BJ (cell line): ENCODE measurements around the gene ZBTB18. TPM values are rescaled to one million over a fixed set of nuclear protein-coding genes. Genes with fewer than 3 reads are reported as not detected.
A peak's percentile ranks its signal among the peaks of the same experiment; 100 is the strongest.

ENCODE experiments used
- CTCF ChIA-PET: fragments of 350-600 bp; formaldehyde crosslinking; extraction: SDS; loops from one replicate; lab custom pipeline; 2021; ENCODE audit warnings: antibody characterized with exemption, inconsistent platforms; lab: Yijun Ruan, JAX
- POLR2A ChIA-PET: fragments of 300-600 bp; sonication (Branson Sonifier 250); formaldehyde crosslinking; extraction: SDS; loops from one replicate; lab custom pipeline; 2021; ENCODE audit warnings: antibody characterized with exemption; lab: Charles Lee
- DNase-seq: peaks from one replicate; pipeline ENCODE4 v3.0.0-alpha.2; 2011; ENCODE audit warnings: low read depth
- H3K27me3 ChIP-seq: 2 replicates; pipeline ENCODE4 v1.6.0; 2011; ENCODE audit warnings: low read length; ENCODE audit not compliant: control insufficient read depth, insufficient read depth
- H3K36me3 ChIP-seq: 2 replicates; pipeline ENCODE4 v1.5.1; 2011; ENCODE audit warnings: low read length; ENCODE audit not compliant: control insufficient read depth, insufficient read depth
- H3K4me3 ChIP-seq: 2 replicates; pipeline ENCODE4 v1.5.1; 2011; ENCODE audit warnings: low read depth, mild to moderate bottlenecking, control low read depth, low read length
- CTCF ChIP-seq: IDR thresholded peaks from 2 replicates; pipeline ENCODE4 v1.5.1; 2011; ENCODE audit warnings: low read depth, mild to moderate bottlenecking, control low read depth, inconsistent platforms, low read length, moderate library complexity; ENCODE audit not compliant: insufficient read depth
- polyA plus RNA-seq: library from polyadenylated mRNA; depleted of rRNA; stranded (reverse); fragments of >200 nt; gene quantifications from 2 replicates; pipeline ENCODE4 v1.2.3, GENCODE V29; 2011; rRNA removed
- small RNA-seq: library from RNA; depleted of rRNA; stranded (forward); fragments of <200 nt; gene quantifications from one replicate; pipeline ENCODE3, GENCODE V24; 2012; ENCODE audit warnings: low replicate concordance, low read depth; ENCODE audit not compliant: insufficient read length

Gene ZBTB18
- polyA plus RNA-seq, 1 experiment: 12.7 TPM

GRCh38 chr1:244102468-244102867 lies 51.4 kb downstream of the ZBTB18 start:
- ChIA-PET CTCF (no interaction called here), POLR2A (no interaction called here)
- H3K4me3 ChIP-seq: no peak overlapping the region

GRCh38 chr1:244104309-244105060 lies 53.4 kb downstream of the ZBTB18 start:
- H3K4me3 ChIP-seq: no peak overlapping the region
- DNase-seq: peak; percentile 64
- ChIA-PET POLR2A (no interaction called here), CTCF (no interaction called here)
- no peaks in the 10 kb centered on the region for H3K36me3 ChIP-seq
- H3K27me3 ChIP-seq: no peaks in the 10 kb centered on the region
- no peak for TF ChIP-seq CTCF

More at GRCh38 chr1:244102468-244102867, 51.4 kb downstream of the ZBTB18 start:
- no peak for DNase-seq
- Histone ChIP-seq H3K27me3 (no peaks in the 10 kb centered on the region), H3K36me3 (no peaks in the 10 kb centered on the region)
- no peak for TF ChIP-seq CTCF

GRCh38 chr1:244106176-244106575 lies 55.1 kb downstream of the ZBTB18 start:
- no peaks in the 10 kb centered on the region for H3K27me3 ChIP-seq
- ChIA-PET POLR2A (interaction anchor here (0.6 kb wide), 1 partner anchor 40 kb away, joined by 3 read pairs; no protein-coding TSS in a partner anchor), CTCF (interaction anchor here (0.9 kb wide), 1 partner anchor 20 kb away, joined by 3 read pairs; no protein-coding TSS in a partner anchor)
- no peaks in the 10 kb centered on the region for H3K36me3 ChIP-seq
- TF ChIP-seq CTCF: no peak
- no peak overlapping the region for H3K4me3 ChIP-seq
- DNase-seq: no peak

Small RNA genes lying within 50 kb of the gene (small RNA-seq; reads per million reads assigned to genes)
- gene RN7SL148P: not detected

Other genes with a start within 250 kb of the ZBTB18 start
- 23.8 and 42.7 TPM in 2 replicates for gene AKT3, start 201.0 kb upstream of the ZBTB18 start, polyA plus RNA-seq